Mucosa of stomach (tissue), 1 donor: ENCODE data around the gene AP3B1.
"Not testable (repeated sequence)": the region's sequence is repeated elsewhere in the genome, so short reads cannot be mapped to it uniquely, and the experiment has no call there.

Source experiments
- H3K27me3 ChIP-seq: one replicate; pipeline ENCODE4 v1.7.0; 2013; ENCODE audit warnings: mild to moderate bottlenecking, low read length; ENCODE audit not compliant: control insufficient read depth, insufficient read depth
- H3K36me3 ChIP-seq: one replicate; pipeline ENCODE4 v1.7.0; 2013; ENCODE audit warnings: low read length; ENCODE audit not compliant: control insufficient read depth, insufficient read depth
- H3K4me1 ChIP-seq: one replicate; pipeline ENCODE4 v1.7.0; 2013; ENCODE audit warnings: mild to moderate bottlenecking, low read length; ENCODE audit not compliant: control insufficient read depth, insufficient read depth
- H3K4me3 ChIP-seq: one replicate; pipeline ENCODE4 v1.7.0; 2013; ENCODE audit warnings: low read length
- H3K9ac ChIP-seq: one replicate; pipeline ENCODE4 v1.7.0; 2013; ENCODE audit warnings: mild to moderate bottlenecking, low read length, moderate library complexity
- H3K9me3 ChIP-seq: one replicate; pipeline ENCODE4 v1.7.0; 2013; ENCODE audit warnings: mild to moderate bottlenecking, low read length, moderate library complexity; ENCODE audit not compliant: control insufficient read depth
- donor health status: Pancreatic carcinoma.

Gene AP3B1

GRCh38 chr5:78076351-78076750, 218.1 kb downstream of the AP3B1 start:
- Histone ChIP-seq H3K27me3 (no peaks in the 10 kb centered on the region), H3K36me3 (no peaks in the 10 kb centered on the region), H3K9me3 (no peaks in the 10 kb centered on the region), H3K4me3 (no peak overlapping the region), H3K9ac (no peak overlapping the region), H3K4me1 (peaks cover 9% of the 10 kb centered on the region)

- H3K4me1 ChIP-seq, result peaks cover 9% of the 10 kb centered on the region
- H3K9ac ChIP-seq, result no peak overlapping the region
- no peaks in the 10 kb centered on the region for H3K9me3 ChIP-seq
- H3K36me3 ChIP-seq, result no peaks in the 10 kb centered on the region
- H3K4me3 ChIP-seq, result no peak overlapping the region
- H3K27me3 ChIP-seq, result no peaks in the 10 kb centered on the region
These were observed 219.2 kb downstream of the AP3B1 start for GRCh38 chr5:78075301-78075700.

GRCh38 chr5:78070691-78071090, 223.8 kb downstream of the AP3B1 start:
- H3K9me3 ChIP-seq, H3K4me3 ChIP-seq, H3K36me3 ChIP-seq, H3K27me3 ChIP-seq, H3K4me1 ChIP-seq, H3K9ac ChIP-seq: not testable (repeated sequence)

GRCh38 chr5:78067581-78067980, 226.9 kb downstream of the AP3B1 start:
- H3K9me3 ChIP-seq, H3K27me3 ChIP-seq, H3K4me3 ChIP-seq, H3K4me1 ChIP-seq, H3K36me3 ChIP-seq, H3K9ac ChIP-seq: not testable (repeated sequence)

- H3K4me1 ChIP-seq, H3K36me3 ChIP-seq, H3K9me3 ChIP-seq, H3K9ac ChIP-seq, H3K27me3 ChIP-seq, H3K4me3 ChIP-seq: not testable (repeated sequence)
These were observed 227.8 kb downstream of the AP3B1 start for GRCh38 chr5:78066722-78067121.

- no peaks in the 10 kb centered on the region for H3K9me3 ChIP-seq
- no peaks in the 10 kb centered on the region for H3K27me3 ChIP-seq
- no peaks in the 10 kb centered on the region for H3K36me3 ChIP-seq
- no peak overlapping the region for H3K9ac ChIP-seq
- H3K4me1 ChIP-seq, result no peaks in the 10 kb centered on the region
- H3K4me3 ChIP-seq, result no peak overlapping the region
These were observed 228.8 kb downstream of the AP3B1 start for GRCh38 chr5:78065663-78066062.

GRCh38 chr5:78064941-78065472, 229.5 kb downstream of the AP3B1 start:
- Histone ChIP-seq H3K4me3 (no peak overlapping the region), H3K4me1 (no peaks in the 10 kb centered on the region), H3K27me3 (no peaks in the 10 kb centered on the region), H3K36me3 (no peaks in the 10 kb centered on the region), H3K9ac (no peak overlapping the region), H3K9me3 (no peaks in the 10 kb centered on the region)

- Histone ChIP-seq H3K9me3 (no peaks in the 10 kb centered on the region), H3K9ac (no peak overlapping the region), H3K36me3 (no peaks in the 10 kb centered on the region), H3K4me3 (no peak overlapping the region), H3K27me3 (no peaks in the 10 kb centered on the region), H3K4me1 (no peaks in the 10 kb centered on the region)
These were observed 231.0 kb downstream of the AP3B1 start for GRCh38 chr5:78063495-78063894.

- no peaks in the 10 kb centered on the region for H3K4me1 ChIP-seq
- H3K9me3 ChIP-seq, result no peaks in the 10 kb centered on the region
- no peaks in the 10 kb centered on the region for H3K36me3 ChIP-seq
- no peak overlapping the region for H3K4me3 ChIP-seq
- H3K9ac ChIP-seq, result no peak overlapping the region
- H3K27me3 ChIP-seq, result no peaks in the 10 kb centered on the region
These were observed 231.9 kb downstream of the AP3B1 start for GRCh38 chr5:78062645-78063044.

GRCh38 chr5:78060421-78060820, 234.1 kb downstream of the AP3B1 start:
- Histone ChIP-seq H3K4me1 (no peaks in the 10 kb centered on the region), H3K36me3 (no peaks in the 10 kb centered on the region), H3K9me3 (no peaks in the 10 kb centered on the region), H3K27me3 (no peaks in the 10 kb centered on the region), H3K9ac (no peak overlapping the region), H3K4me3 (no peak overlapping the region)

- no peaks in the 10 kb centered on the region for H3K27me3 ChIP-seq
- H3K36me3 ChIP-seq, result no peaks in the 10 kb centered on the region
- H3K4me3 ChIP-seq, result no peak overlapping the region
- no peaks in the 10 kb centered on the region for H3K4me1 ChIP-seq
- no peaks in the 10 kb centered on the region for H3K9me3 ChIP-seq
- no peak overlapping the region for H3K9ac ChIP-seq
These were observed 235.9 kb downstream of the AP3B1 start for GRCh38 chr5:78058625-78059024.

- no peaks in the 10 kb centered on the region for H3K9me3 ChIP-seq
- no peaks in the 10 kb centered on the region for H3K27me3 ChIP-seq
- H3K4me3 ChIP-seq, result no peak overlapping the region
These were observed 237.5 kb downstream of the AP3B1 start for GRCh38 chr5:78056901-78057514.

GRCh38 chr5:78056053-78056452, 238.4 kb downstream of the AP3B1 start:
- no peaks in the 10 kb centered on the region for H3K9me3 ChIP-seq
- no peaks in the 10 kb centered on the region for H3K27me3 ChIP-seq
- no peak overlapping the region for H3K9ac ChIP-seq
- H3K4me3 ChIP-seq, result no peak overlapping the region
- no peaks in the 10 kb centered on the region for H3K36me3 ChIP-seq
- H3K4me1 ChIP-seq, result no peaks in the 10 kb centered on the region

More at GRCh38 chr5:78056901-78057514, 237.5 kb downstream of the AP3B1 start:
- Histone ChIP-seq H3K36me3 (no peaks in the 10 kb centered on the region), H3K9ac (no peak overlapping the region), H3K4me1 (no peaks in the 10 kb centered on the region)
